ENCODE data around the gene MAFG.

The MAFG gene

DNA sequence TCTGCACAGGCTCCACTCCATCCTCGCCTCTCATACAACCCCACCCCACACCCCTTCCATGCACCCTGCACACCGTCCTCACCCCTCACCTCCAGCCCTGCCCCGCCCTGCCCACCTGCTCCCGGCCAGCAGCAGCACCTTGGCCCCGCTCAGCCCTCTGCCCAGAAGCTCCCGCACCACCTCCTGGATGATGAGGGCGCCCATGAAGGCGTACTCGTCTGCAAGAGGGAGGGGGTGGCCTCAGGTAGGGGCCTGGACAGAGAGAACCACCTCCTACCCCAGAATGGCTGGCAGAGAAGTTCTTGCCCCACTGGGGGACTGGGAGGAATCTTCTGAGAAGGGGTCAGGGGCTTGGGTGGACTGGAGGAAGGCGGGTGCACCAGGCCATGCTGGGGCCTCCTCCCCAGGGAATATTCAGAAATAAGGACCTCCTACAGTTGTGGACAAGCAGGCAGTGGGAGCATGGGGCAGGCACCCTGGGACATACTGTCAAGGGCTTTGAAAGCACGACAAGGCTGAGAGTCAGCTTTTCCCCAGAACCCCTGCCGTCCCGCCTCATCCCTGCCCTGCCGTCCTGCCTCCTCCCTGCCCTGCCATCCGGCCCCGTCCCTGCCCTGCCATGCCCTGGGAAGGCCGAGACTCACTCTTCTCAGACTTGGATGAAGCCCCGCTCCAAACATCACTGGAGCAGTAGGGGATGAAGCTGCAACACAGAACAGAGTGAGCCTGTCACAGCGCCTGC, 30.3 kb upstream of the MAFG start:
- Histone ChIP-seq H3K4me2 (ENCODE audit: low read depth, low read length, poor library complexity, severe bottlenecking) (peak overlapping the region; percentile 94), H4K20me1 (ENCODE audit: low read depth, low read length) (no peaks in the 10 kb centered on the region), H3F3A (ENCODE audit: insufficient read depth) (peaks cover 1% of the 10 kb centered on the region; the same call in 1 of the 2 replicates), H3K9ac (ENCODE audit: low read length) (peak overlapping the region; percentile 96), H3K27ac (ENCODE audit: low read depth, low read length) (peak overlapping the region; percentile 83), H3K9me2 (replicated peaks; ENCODE audit: insufficient read depth, low read length) (no peaks in the 10 kb centered on the region), H2AFZ (ENCODE audit: low read depth, low read length, severe bottlenecking) (no peak overlapping the region), H3K79me2 (ENCODE audit: insufficient read depth, low read length) (peaks cover 31% of the 10 kb centered on the region), H3K27me3 (ENCODE audit: low read length) (no peaks in the 10 kb centered on the region), H3K4me3 (ENCODE audit: insufficient read depth, low read length, poor library complexity, severe bottlenecking) (peak overlapping the region; percentile 85), H3K9me3 (ENCODE audit: insufficient read depth, low read length) (no peaks in the 10 kb centered on the region), H3K36me3 (ENCODE audit: low read length) (no peaks in the 10 kb centered on the region)
- TF ChIP-seq, protein P1, sequence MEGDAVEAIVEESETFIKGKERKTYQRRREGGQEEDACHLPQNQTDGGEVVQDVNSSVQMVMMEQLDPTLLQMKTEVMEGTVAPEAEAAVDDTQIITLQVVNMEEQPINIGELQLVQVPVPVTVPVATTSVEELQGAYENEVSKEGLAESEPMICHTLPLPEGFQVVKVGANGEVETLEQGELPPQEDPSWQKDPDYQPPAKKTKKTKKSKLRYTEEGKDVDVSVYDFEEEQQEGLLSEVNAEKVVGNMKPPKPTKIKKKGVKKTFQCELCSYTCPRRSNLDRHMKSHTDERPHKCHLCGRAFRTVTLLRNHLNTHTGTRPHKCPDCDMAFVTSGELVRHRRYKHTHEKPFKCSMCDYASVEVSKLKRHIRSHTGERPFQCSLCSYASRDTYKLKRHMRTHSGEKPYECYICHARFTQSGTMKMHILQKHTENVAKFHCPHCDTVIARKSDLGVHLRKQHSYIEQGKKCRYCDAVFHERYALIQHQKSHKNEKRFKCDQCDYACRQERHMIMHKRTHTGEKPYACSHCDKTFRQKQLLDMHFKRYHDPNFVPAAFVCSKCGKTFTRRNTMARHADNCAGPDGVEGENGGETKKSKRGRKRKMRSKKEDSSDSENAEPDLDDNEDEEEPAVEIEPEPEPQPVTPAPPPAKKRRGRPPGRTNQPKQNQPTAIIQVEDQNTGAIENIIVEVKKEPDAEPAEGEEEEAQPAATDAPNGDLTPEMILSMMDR (IDR thresholded peaks at IDR 0.05; ENCODE audit: insufficient read depth, low read length, poor library complexity, severe bottlenecking): no peak
- TF ChIP-seq EZH2phosphoT487 (conservative IDR thresholded peaks at IDR 0.05; ENCODE audit: low read length): no peak

DNA sequence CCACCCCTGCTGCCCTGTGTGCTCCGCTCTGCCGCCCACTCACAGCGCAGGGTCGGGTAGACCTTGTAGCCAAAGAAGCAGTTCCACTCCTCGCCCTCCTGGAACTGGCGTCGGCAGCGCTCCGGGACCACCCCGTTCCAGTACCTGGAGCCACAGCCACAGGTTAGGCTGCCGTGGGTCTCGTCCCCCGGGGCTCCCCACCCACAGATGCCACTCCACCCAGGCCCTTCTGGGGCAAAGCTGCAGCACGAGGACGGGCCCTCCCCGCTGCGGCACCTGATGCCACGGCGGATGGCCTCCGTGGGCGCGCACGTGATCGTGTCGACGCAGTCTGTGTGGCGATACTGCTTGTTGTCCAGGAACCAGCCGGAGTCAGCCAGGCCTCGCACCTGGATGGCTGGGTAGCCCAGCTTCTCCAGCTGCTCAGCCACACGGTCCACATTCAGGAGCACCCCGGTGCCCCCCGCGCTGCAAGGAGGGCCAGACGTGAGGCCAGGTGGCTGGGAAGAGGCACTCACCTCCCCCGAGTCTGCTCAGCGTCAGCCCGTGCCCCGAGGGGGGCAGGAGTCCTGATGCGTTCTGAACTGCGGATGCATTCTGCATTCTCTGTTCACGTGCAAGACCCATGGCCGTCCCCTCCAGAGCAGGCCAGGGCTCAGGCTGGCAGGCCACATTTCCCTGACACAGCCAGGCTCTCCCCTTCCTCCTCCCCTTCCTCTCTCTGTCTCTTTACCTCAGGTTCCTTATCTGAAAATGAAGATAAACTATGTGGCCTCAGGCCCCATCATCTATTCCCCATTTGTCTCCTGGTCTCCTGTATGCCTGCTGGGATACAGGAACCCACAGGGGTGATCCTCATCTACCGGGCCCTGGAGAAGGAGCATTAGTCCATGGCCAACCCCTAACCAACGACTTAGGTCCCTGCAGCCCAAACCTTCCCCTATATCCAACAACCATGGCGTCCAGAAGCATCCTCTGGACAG, 29.4 kb upstream of the MAFG start:
- no peak for TF ChIP-seq EZH2phosphoT487 (conservative IDR thresholded peaks at IDR 0.05; ENCODE audit: low read length)
- TF ChIP-seq, protein P1 (IDR thresholded peaks at IDR 0.05; ENCODE audit: insufficient read depth, low read length, poor library complexity, severe bottlenecking): no peak

DNA sequence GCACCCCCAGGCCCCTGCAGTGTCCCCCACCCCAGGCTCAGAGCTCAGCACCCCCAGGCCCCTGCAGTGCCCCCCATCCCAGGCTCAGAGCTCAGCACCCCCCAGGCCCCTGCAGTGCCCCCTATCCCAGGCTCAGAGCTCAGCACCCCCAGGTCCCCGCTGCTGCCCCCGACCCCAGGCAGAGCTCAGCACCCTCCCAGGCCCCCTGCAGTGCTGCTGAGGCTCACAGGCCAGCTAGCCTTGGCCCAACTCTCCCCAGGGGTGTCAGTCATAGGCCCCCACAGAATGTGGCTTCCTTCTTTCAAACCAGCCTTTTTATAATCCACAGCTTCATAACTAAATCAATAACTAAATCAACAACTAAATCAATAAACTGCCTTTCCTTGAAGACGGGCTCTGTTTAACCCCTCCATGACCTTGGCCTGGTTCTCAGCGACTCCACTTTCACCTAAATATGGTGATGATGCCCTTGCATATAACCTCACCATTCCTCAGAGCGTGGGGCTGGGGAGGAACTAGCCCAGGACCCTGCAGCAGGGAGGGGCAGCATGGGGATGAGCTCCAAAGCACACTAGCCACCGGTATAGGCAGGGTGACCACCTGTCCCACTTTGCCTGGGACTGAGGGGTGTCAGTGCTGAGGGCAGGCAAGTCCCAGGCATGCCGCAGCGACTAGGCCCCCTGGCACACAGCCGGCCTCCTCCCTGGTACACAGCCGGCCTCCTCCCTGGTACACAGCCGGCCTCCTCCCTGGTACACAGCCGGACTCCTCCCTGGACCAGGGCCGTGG, 28.4 kb upstream of the MAFG start:
- Histone ChIP-seq H3K27me3 (ENCODE audit: low read length) (no peaks in the 10 kb centered on the region), H3K9me2 (replicated peaks; ENCODE audit: insufficient read depth, low read length) (no peaks in the 10 kb centered on the region), H2AFZ (ENCODE audit: low read depth, low read length, severe bottlenecking) (no peak overlapping the region), H3K27ac (ENCODE audit: low read depth, low read length) (peak overlapping the region; percentile 20; the same call in 1 of the 2 replicates), H3K9ac (ENCODE audit: low read length) (no peak overlapping the region), H3F3A (ENCODE audit: insufficient read depth) (peaks cover 14% of the 10 kb centered on the region), H3K9me3 (ENCODE audit: insufficient read depth, low read length) (no peaks in the 10 kb centered on the region), H3K36me3 (ENCODE audit: low read length) (no peaks in the 10 kb centered on the region), H3K4me3 (ENCODE audit: insufficient read depth, low read length, poor library complexity, severe bottlenecking) (no peak overlapping the region), H4K20me1 (ENCODE audit: low read depth, low read length) (no peaks in the 10 kb centered on the region), H3K79me2 (ENCODE audit: insufficient read depth, low read length) (peaks cover 31% of the 10 kb centered on the region), H3K4me2 (ENCODE audit: low read depth, low read length, poor library complexity, severe bottlenecking) (no peak overlapping the region)
- TF ChIP-seq, protein P1 (IDR thresholded peaks at IDR 0.05; ENCODE audit: insufficient read depth, low read length, poor library complexity, severe bottlenecking): no peak
- TF ChIP-seq EZH2phosphoT487 (conservative IDR thresholded peaks at IDR 0.05; ENCODE audit: low read length): no peak

More for the DNA sequence above, 29.4 kb upstream of the MAFG start:
- Histone ChIP-seq H3K4me2 (ENCODE audit: low read depth, low read length, poor library complexity, severe bottlenecking) (peak overlapping the region; percentile 94), H3K4me3 (ENCODE audit: insufficient read depth, low read length, poor library complexity, severe bottlenecking) (peak overlapping the region; percentile 85), H3K79me2 (ENCODE audit: insufficient read depth, low read length) (peaks cover 31% of the 10 kb centered on the region), H3K27me3 (ENCODE audit: low read length) (no peaks in the 10 kb centered on the region), H2AFZ (ENCODE audit: low read depth, low read length, severe bottlenecking) (no peak overlapping the region), H3K36me3 (ENCODE audit: low read length) (no peaks in the 10 kb centered on the region), H3F3A (ENCODE audit: insufficient read depth) (peaks cover 8% of the 10 kb centered on the region), H3K9me2 (replicated peaks; ENCODE audit: insufficient read depth, low read length) (no peaks in the 10 kb centered on the region), H3K27ac (ENCODE audit: low read depth, low read length) (peak overlapping the region; percentile 83), H4K20me1 (ENCODE audit: low read depth, low read length) (no peaks in the 10 kb centered on the region), H3K9me3 (ENCODE audit: insufficient read depth, low read length) (no peaks in the 10 kb centered on the region), H3K9ac (ENCODE audit: low read length) (peak overlapping the region; percentile 96)

All from SU-DHL-6 (cell line).